GM23338 (cell line): Measurements from ENCODE around the gene XPR1.

Experiments used
- CREB1 ChIP-seq: fragments of 250-450 bp; sonication (Bioruptor Pico); IDR thresholded peaks from 2 replicates; pipeline ENCODE4 v1.5.0; 2020; ENCODE audit warnings: low read depth, mild to moderate bottlenecking, moderate library complexity
- CTCF ChIP-seq, 2 experiments: fragments of 200-600 bp in 1 of 2; sonication (generic) in 1 of 2; conservative IDR thresholded peaks; 2 replicates each; pipeline versions ENCODE4 v1.5.1 to v1.6.1; 2016 to 2017; ENCODE audit warnings: antibody characterized with exemption in 2 of 2, low read depth in 2 of 2, mild to moderate bottlenecking in 2 of 2, moderate library complexity in 1 of 2
- ETS1 ChIP-seq: IDR thresholded peaks from 2 replicates; pipeline ENCODE4 v1.6.1; 2016; ENCODE audit warnings: antibody characterized with exemption
- EZH2 ChIP-seq: fragments of 200-600 bp; sonication (generic); IDR thresholded peaks from one replicate; pipeline ENCODE4 v1.8.0; 2017; ENCODE audit warnings: antibody characterized with exemption, mild to moderate bottlenecking, low read depth; ENCODE audit not compliant: unreplicated experiment
- JUNB ChIP-seq: IDR thresholded peaks from one replicate; pipeline ENCODE4 v1.6.1; 2016; ENCODE audit warnings: antibody characterized with exemption; ENCODE audit not compliant: unreplicated experiment
- NANOG ChIP-seq: IDR thresholded peaks from 2 replicates; pipeline ENCODE4 v1.6.1; 2016; ENCODE audit warnings: antibody characterized with exemption, borderline replicate concordance
- POLR2AphosphoS5 ChIP-seq: IDR thresholded peaks from 2 replicates; pipeline ENCODE4 v1.6.1; 2016; ENCODE audit warnings: antibody characterized with exemption, low read depth
- REST ChIP-seq: IDR thresholded peaks from one replicate; pipeline ENCODE4 v1.6.1; 2018; ENCODE audit warnings: antibody characterized with exemption; ENCODE audit not compliant: unreplicated experiment

DNA sequence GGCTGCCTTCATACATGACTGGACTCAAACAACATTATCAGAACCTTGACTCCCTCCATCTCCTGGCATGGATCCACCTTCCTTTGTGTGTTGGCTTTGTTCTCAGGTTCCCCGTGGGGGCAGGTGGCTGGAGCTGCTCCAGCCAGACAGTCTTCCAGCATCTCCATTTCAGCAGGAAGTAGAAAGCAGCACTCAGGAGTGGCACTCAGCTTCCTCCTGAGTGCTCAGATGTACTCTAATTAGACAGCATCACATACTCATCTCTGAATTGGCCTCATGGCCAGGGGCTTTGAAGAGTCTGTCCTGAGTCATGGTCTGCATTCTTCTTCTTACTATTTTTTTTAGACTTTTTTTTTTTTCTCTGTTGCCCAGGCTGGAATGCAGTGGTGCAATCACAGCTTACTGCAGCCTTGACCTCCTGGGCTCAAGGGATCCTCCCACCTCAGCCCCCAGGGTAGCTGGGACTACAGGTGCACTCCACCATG lies 45.1 kb upstream of the XPR1 start:
- TF ChIP-seq CTCF (conservative IDR thresholded peaks at IDR 0.05; ENCODE audit: low read depth in 2 of 2) (no peak), EZH2 (no peak), ETS1 (no peak), NANOG (no peak), JUNB (no peak), CREB1 (CRISPR knock-in tag) (no peak), POLR2AphosphoS5 (no peak), REST (no peak)
